ENCODE results near the gene TMEM121. TPM values are rescaled to one million over a fixed set of nuclear protein-coding genes. Genes with fewer than 3 reads are reported as not detected.

The TMEM121 gene
- total and polyA plus RNA-seq, 2 of the 4 experiments (the other 2 are of a cell fraction) = 2.7 to 6.3 TPM

- no peak overlapping the region for H2BK5ac ChIP-seq (ENCODE audit: low read depth, low read length, poor library complexity, severe bottlenecking)
- intact Hi-C loops (cut with micrococcal nuclease) (no loop called here), in situ Hi-C loops (cut with MboI; ENCODE audit: low sequenced_read_pairs) (no loop called here), dilution Hi-C loops (cut with HindIII; ENCODE audit: low sequenced_read_pairs, unreplicated experiment) (no loop called here)
- H2AFZ ChIP-seq (replicated peaks; ENCODE audit: low read length, poor library complexity) = no peak overlapping the region
- H3K36me3 ChIP-seq (ENCODE audit: control insufficient read depth, insufficient read depth, low read length) = no peaks in the 10 kb centered on the region
- H4K91ac ChIP-seq (ENCODE audit: insufficient read depth, low read depth, low read length) = no peak overlapping the region
- H3K23ac ChIP-seq (ENCODE audit: low read depth, low read length) = no peak overlapping the region
- no peak overlapping the region for H2AK5ac ChIP-seq (ENCODE audit: low read depth, low read length)
- H3K79me1 ChIP-seq (ENCODE audit: low read depth in 1 of 2, low read length in 2 of 2) = no peaks in the 10 kb centered on the region
- H4K5ac ChIP-seq (ENCODE audit: low read depth, low read length) = no peak overlapping the region
- H3K4me2 ChIP-seq (ENCODE audit: low read depth, low read length) = no peak overlapping the region
- H3K4me3 ChIP-seq (ENCODE audit: insufficient read depth, low read depth, low read length) = no peak overlapping the region
- H4K8ac ChIP-seq (ENCODE audit: low read depth in 2 of 2, low read length in 2 of 2) = no peak overlapping the region
- no peak for TF ChIP-seq CEBPB (IDR thresholded peaks at IDR 0.05; ENCODE audit: low read depth, low read length)
- TF ChIP-seq SMC3 (IDR thresholded peaks at IDR 0.05; ENCODE audit: low read depth, low read length) = no peak
- no peak for TF ChIP-seq CTCF (conservative IDR thresholded peaks at IDR 0.05; ENCODE audit: low read depth, low read length)
- TF ChIP-seq RFX5 (IDR thresholded peaks at IDR 0.05; ENCODE audit: low read depth, low read length) = no peak
- no peak for TF ChIP-seq RAD21 (IDR thresholded peaks at IDR 0.05; ENCODE audit: low read length)
- TF ChIP-seq USF2 (IDR thresholded peaks at IDR 0.05; ENCODE audit: low read depth, low read length) = no peak
- no peak for TF ChIP-seq MAFK (IDR thresholded peaks at IDR 0.05; ENCODE audit: low read depth, low read length)
- no peak for TF ChIP-seq MXI1 (IDR thresholded peaks at IDR 0.05; ENCODE audit: borderline replicate concordance, low read depth, low read length)
- DNase-seq = no peak
- WGBS, 2 experiments (ENCODE audit: extremely low coverage in 2 of 2, insufficient read length in 1 of 2) = 92% methylated on average over 7 of the region's 19 CpGs; no CpG with 5 or more reads in 1 of the 2 experiments
- H3K9ac ChIP-seq (ENCODE audit: low read depth, low read length) = no peak overlapping the region
- no peak overlapping the region for H3K27ac ChIP-seq (ENCODE audit: insufficient read depth, low read length)
- H4K20me1 ChIP-seq (ENCODE audit: insufficient read depth, low read length) = 0 out of 2 replicates have a peak, but pooled peaks cover 3% of the 10 kb centered on the region
- ChIA-PET CTCF (no interaction called here), POLR2A (ENCODE audit: unreplicated experiment) (no interaction called here)
- no peak for ATAC-seq (ENCODE audit: low read depth)
- H2BK20ac ChIP-seq (ENCODE audit: low read depth, low read length) = no peak overlapping the region
- H2BK120ac ChIP-seq (ENCODE audit: low read depth, low read length) = no peak overlapping the region
- H2BK15ac ChIP-seq (ENCODE audit: low read depth, low read length) = no peak overlapping the region
- H3K27me3 ChIP-seq (ENCODE audit: control insufficient read depth, insufficient read depth, low read length) = peaks cover 8% of the 10 kb centered on the region
- H3K9me3 ChIP-seq (ENCODE audit: control insufficient read depth, insufficient read depth, low read length) = no peaks in the 10 kb centered on the region
- no peaks in the 10 kb centered on the region for H3K9me1 ChIP-seq (ENCODE audit: insufficient read depth, low read length)
- H3K14ac ChIP-seq (replicated peaks; ENCODE audit: low read depth, low read length) = no peak overlapping the region
- BruUV-seq (replicated peaks) = no TSS peak
- H3K56ac ChIP-seq (ENCODE audit: extremely low read depth, insufficient read depth, low read length) = no peak overlapping the region
- H3K18ac ChIP-seq (ENCODE audit: low read depth, low read length) = no peak overlapping the region
- no peak overlapping the region for H2AK9ac ChIP-seq (replicated peaks; ENCODE audit: low read depth, low read length, poor library complexity)
- H3K4ac ChIP-seq (ENCODE audit: low read depth, low read length) = no peak overlapping the region
- H3K4me1 ChIP-seq (ENCODE audit: control insufficient read depth, insufficient read depth, low read length) = peaks cover 9% of the 10 kb centered on the region; the same call in 1 of the 2 replicates
These were observed 4.1 kb downstream of the TMEM121 start for GRCh38 chr14:105530285-105531087.

Data from IMR-90 (cell line).